ENCODE data around the gene ERC1. TPM values are rescaled to one million over a fixed set of nuclear protein-coding genes. Genes with fewer than 3 reads are reported as not detected.

ERC1 gene
- total and polyA plus RNA-seq, 8 donors, result 34.9 to 64.9 (median 40.8) TPM

DNA sequence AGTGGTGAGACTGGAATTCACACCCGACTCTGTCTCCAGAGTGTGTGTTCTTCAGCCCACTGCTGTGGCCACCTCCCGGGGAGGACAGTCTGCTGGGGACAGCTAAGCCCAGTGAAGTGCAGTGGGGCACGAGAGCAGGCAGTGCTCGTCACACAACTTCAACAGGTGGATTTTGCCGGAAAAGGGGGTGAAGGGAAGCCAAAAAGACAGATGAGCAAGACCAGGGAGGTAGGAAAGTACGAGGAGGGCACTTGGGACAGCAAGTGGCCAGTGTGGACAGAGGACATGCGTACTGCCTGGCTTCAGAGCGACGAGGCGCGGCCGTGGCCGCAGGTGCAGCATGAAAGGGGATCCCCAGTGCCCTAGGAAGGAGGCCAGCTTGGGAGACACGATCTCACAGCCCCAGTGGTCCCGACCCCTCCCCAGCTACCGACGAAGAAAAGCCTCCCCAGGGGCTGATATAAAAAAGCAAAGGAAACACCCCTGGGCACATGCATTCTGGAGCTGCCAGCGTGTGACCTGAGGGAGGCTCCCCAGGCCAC, 507.2 kb downstream of the ERC1 start:
- TF ChIP-seq, protein P1, sequence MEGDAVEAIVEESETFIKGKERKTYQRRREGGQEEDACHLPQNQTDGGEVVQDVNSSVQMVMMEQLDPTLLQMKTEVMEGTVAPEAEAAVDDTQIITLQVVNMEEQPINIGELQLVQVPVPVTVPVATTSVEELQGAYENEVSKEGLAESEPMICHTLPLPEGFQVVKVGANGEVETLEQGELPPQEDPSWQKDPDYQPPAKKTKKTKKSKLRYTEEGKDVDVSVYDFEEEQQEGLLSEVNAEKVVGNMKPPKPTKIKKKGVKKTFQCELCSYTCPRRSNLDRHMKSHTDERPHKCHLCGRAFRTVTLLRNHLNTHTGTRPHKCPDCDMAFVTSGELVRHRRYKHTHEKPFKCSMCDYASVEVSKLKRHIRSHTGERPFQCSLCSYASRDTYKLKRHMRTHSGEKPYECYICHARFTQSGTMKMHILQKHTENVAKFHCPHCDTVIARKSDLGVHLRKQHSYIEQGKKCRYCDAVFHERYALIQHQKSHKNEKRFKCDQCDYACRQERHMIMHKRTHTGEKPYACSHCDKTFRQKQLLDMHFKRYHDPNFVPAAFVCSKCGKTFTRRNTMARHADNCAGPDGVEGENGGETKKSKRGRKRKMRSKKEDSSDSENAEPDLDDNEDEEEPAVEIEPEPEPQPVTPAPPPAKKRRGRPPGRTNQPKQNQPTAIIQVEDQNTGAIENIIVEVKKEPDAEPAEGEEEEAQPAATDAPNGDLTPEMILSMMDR (IDR thresholded peaks at IDR 0.05), result no peak
- no peaks in the 10 kb centered on the region for H3K9me3 ChIP-seq
- no peak overlapping the region for H3K4me3 ChIP-seq
- H3K36me3 ChIP-seq, result no peaks in the 10 kb centered on the region
- H3K4me1 ChIP-seq, result no peaks in the 10 kb centered on the region
- H3K27me3 ChIP-seq, result no peaks in the 10 kb centered on the region
- intact Hi-C loops (cut with DNase I), result no loop called here
- no peak for ATAC-seq
- no peak for DNase-seq
- no peak overlapping the region for H3K27ac ChIP-seq

DNA sequence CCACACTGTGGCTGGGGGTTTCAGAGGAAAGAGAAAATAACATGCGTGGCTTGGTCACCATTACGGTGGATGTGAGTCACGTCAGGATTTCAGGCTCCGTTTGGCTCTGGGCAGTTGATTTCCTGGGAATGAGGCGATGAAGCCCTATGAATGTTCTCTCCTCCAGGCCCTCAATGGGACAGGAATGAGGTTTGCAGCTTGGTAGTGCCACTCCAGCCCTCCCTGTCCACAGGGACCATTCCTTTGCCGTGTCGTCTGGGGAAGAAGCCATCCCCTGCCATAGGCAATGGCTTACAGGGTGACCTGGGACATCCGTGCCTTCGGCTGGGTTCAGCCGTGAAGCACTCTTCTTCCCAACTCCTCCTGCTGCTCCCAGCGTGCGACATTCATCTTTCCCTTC, 508.3 kb downstream of the ERC1 start:
- intact Hi-C loops (cut with DNase I), result no loop called here
- peaks cover 0 to 5% of the 10 kb centered on the region in 2 donors for H3K27me3 ChIP-seq
- no peaks in the 10 kb centered on the region for H3K36me3 ChIP-seq
- TF ChIP-seq, protein P1 (IDR thresholded peaks at IDR 0.05), result no peak
- H3K4me1 ChIP-seq, result no peaks in the 10 kb centered on the region
- no peak overlapping the region for H3K27ac ChIP-seq
- H3K9me3 ChIP-seq, result no peaks in the 10 kb centered on the region
- no peak overlapping the region for H3K4me3 ChIP-seq
- DNase-seq (no peak), ATAC-seq (no peak)

DNA sequence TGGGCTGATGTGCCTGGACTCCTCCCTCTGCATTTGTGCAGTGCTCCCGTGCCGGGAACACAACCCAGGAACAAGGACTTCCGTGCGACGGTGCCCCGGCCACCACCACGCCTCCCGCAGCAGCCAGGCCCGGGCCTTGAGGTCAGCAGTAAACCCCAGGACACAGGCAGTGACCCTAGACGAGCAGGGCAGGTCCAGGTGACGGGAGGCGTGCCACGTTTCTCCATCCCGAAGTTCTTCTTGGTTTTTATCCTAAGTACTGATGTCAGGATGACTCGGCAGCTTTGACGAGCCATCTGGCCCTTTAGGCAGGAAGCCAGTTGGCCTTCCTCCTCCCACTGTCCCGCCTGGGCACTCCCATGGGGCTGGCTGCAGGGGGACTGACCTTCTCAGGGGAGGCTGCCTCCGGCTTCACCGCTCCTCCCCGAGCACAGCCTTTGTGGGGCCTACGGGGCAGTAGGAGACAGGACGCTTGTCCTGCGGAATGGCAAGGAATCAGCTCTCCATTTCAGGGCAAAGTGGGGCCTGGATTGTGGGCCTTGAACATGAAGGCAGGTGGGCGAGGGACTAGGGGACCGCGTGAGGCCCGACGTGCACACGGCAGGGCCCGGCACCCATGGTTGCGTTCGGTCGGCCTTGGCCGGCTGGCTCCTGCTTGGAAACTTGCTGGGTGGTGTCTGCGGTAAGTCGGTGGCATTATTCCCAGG, 509.2 kb downstream of the ERC1 start:
- ATAC-seq (no peak), DNase-seq (no peak)
- intact Hi-C loops (cut with DNase I), result no loop called here

GRCh38 chr12:1501001-1501400, 510.0 kb downstream of the ERC1 start:
- Histone ChIP-seq H3K9me3 (no peaks in the 10 kb centered on the region), H3K36me3 (no peaks in the 10 kb centered on the region), H3K27ac (no peak overlapping the region), H3K27me3 (peaks cover 0 to 13% of the 10 kb centered on the region in 2 donors), H3K4me3 (no peak overlapping the region), H3K4me1 (no peaks in the 10 kb centered on the region)
- TF ChIP-seq, protein P1 (IDR thresholded peaks at IDR 0.05), result no peak
- intact Hi-C loops (cut with DNase I), result no loop called here
- no peak for ATAC-seq
- DNase-seq, result no peak

More for the DNA sequence above, 509.2 kb downstream of the ERC1 start:
- Histone ChIP-seq H3K4me1 (no peaks in the 10 kb centered on the region), H3K27ac (no peak overlapping the region), H3K4me3 (no peak overlapping the region), H3K36me3 (no peaks in the 10 kb centered on the region), H3K9me3 (no peaks in the 10 kb centered on the region), H3K27me3 (peaks cover 0 to 13% of the 10 kb centered on the region in 2 donors)
- TF ChIP-seq, protein P1 (IDR thresholded peaks at IDR 0.05), result no peak

DNA sequence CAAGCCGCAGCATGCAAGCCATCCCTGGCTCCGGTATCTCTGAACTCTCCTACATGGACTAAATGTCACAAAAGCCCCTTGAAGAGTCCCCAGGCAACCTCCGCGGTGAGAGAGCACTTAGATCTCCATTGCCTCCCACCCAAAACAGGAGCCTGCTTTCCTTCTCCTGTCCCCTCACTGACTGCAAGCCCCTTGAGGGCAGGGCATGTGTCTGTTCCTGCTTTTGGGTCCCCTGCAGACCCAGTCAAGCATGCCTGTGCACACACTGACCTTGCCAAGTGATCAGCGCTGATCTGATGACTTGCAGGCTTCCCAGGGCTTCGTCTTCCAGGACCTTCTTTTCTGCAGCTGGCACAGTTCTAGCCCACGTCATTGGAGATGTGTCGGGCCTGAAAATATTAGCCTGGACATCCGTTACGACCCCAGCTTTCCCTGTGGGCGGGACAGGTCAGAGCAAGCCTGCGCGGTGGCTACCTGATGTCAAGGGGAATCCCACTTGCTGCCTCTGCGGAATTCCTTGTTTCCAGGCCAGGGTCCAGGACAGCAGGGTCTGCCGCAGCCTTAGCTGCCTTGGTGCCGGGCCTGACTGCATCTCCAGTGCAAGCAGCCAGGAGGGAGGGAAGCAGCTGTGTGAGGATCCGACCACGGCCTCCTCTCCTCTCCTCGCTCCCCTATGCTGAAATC, 510.8 kb downstream of the ERC1 start:
- no peaks in the 10 kb centered on the region for H3K9me3 ChIP-seq
- intact Hi-C loops (cut with DNase I), result no loop called here

More for the DNA sequence above, 510.8 kb downstream of the ERC1 start:
- DNase-seq, result no peak
- no peaks in the 10 kb centered on the region for H3K4me1 ChIP-seq
- no peak for ATAC-seq
- no peak overlapping the region for H3K4me3 ChIP-seq
- peaks cover 0 to 13% of the 10 kb centered on the region in 2 donors for H3K27me3 ChIP-seq
- TF ChIP-seq, protein P1 (IDR thresholded peaks at IDR 0.05), result no peak
- no peaks in the 10 kb centered on the region for H3K36me3 ChIP-seq
- H3K27ac ChIP-seq, result no peak overlapping the region
